Measurements from ENCODE around the gene RXRA.

The RXRA gene

GRCh38 chr9:134288746-134289145 lies 37.5 kb upstream of the RXRA start:
- no peak overlapping the region for H3K27ac ChIP-seq (ENCODE audit: extremely low read depth, low read depth, low read length)
- no peak overlapping the region for H3K4me3 ChIP-seq (ENCODE audit: low read depth, low read length)
- no peak for TF ChIP-seq PRDM4 (tag by site-specific recombination; IDR thresholded peaks at IDR 0.05)
- TF ChIP-seq ZBTB20 (tag by site-specific recombination; IDR thresholded peaks at IDR 0.05) = no peak
- no peak for TF ChIP-seq ZNF292 (tag by site-specific recombination; IDR thresholded peaks at IDR 0.05; ENCODE audit: borderline replicate concordance, low read depth)
- no peak for TF ChIP-seq ZNF335 (tag by site-specific recombination; conservative IDR thresholded peaks at IDR 0.05)
- TF ChIP-seq ZIC2 (tag by site-specific recombination; IDR thresholded peaks at IDR 0.05) = no peak
- no peak for TF ChIP-seq ZNF629 (tag by site-specific recombination; IDR thresholded peaks at IDR 0.05)
- TF ChIP-seq ZNF768 (tag by site-specific recombination; IDR thresholded peaks at IDR 0.05) = no peak
- ChIA-PET CTCF (no interaction called here), POLR2A (no interaction called here)
- H3K9me3 ChIP-seq (ENCODE audit: control insufficient read depth, insufficient read depth, low read depth, low read length) = no peaks in the 10 kb centered on the region
- H3K4me1 ChIP-seq (ENCODE audit: control insufficient read depth, insufficient read depth, low read length) = no peaks in the 10 kb centered on the region
- H3K36me3 ChIP-seq (ENCODE audit: control insufficient read depth in 2 of 2, insufficient read depth in 1 of 2, low read length in 2 of 2) = no peaks in the 10 kb centered on the region

- CTCF ChIA-PET = interaction anchor here (0.8 kb wide), 1 partner anchor 118 kb away, joined by 3 read pairs; no protein-coding TSS in a partner anchor
Measured at GRCh38 chr9:134289241-134289875, 36.9 kb upstream of the RXRA start.

More at GRCh38 chr9:134289241-134289875, 36.9 kb upstream of the RXRA start:
- H3K27ac ChIP-seq (ENCODE audit: extremely low read depth, low read depth, low read length) = no peak overlapping the region
- no peaks in the 10 kb centered on the region for H3K4me1 ChIP-seq (ENCODE audit: control insufficient read depth, insufficient read depth, low read length)
- POLR2A ChIA-PET = no interaction called here
- H3K36me3 ChIP-seq (ENCODE audit: control insufficient read depth in 2 of 2, insufficient read depth in 1 of 2, low read length in 2 of 2) = no peaks in the 10 kb centered on the region
- H3K4me3 ChIP-seq (ENCODE audit: low read depth, low read length) = no peak overlapping the region
- no peak for TF ChIP-seq BCL11A (tag by site-specific recombination; IDR thresholded peaks at IDR 0.05; ENCODE audit: low read depth)
- TF ChIP-seq KLF9 (tag by site-specific recombination; IDR thresholded peaks at IDR 0.05; ENCODE audit: low read depth) = no peak
- TF ChIP-seq ZNF701 (tag by site-specific recombination; IDR thresholded peaks at IDR 0.05) = no peak
- no peak for TF ChIP-seq ZNF561 (tag by site-specific recombination; IDR thresholded peaks at IDR 0.05; ENCODE audit: borderline replicate concordance)
- no peak for TF ChIP-seq ZNF148 (tag by site-specific recombination; IDR thresholded peaks at IDR 0.05; ENCODE audit: borderline replicate concordance)
- TF ChIP-seq ZNF600 (tag by site-specific recombination; IDR thresholded peaks at IDR 0.05) = no peak
- no peak for TF ChIP-seq ZNF518A (tag by site-specific recombination; conservative IDR thresholded peaks at IDR 0.05; ENCODE audit: low read depth)
- H3K9me3 ChIP-seq (ENCODE audit: control insufficient read depth, insufficient read depth, low read depth, low read length) = no peaks in the 10 kb centered on the region

Data from HEK293 (cell line).